K562 treated with DMSO at 1 percent for 12 hours (cell line): Measurements from ENCODE around the gene VBP1. TPM values are rescaled to one million over a fixed set of nuclear protein-coding genes. Genes with fewer than 3 reads are reported as not detected.

Experiments used
- total RNA-seq: library from RNA; unstranded; fragments of 300-600 nt; gene quantifications from 2 replicates; pipeline ENCODE4 v1.2.3, GENCODE V29; 2022; ENCODE audit not compliant: insufficient read depth

Gene VBP1, protein sequence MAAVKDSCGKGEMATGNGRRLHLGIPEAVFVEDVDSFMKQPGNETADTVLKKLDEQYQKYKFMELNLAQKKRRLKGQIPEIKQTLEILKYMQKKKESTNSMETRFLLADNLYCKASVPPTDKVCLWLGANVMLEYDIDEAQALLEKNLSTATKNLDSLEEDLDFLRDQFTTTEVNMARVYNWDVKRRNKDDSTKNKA
- total RNA-seq = 66.0 and 91.3 TPM in 2 replicates

GRCh38 chrX:155216179-155216939 is at the start of gene VBP1:
Gene VBP1, plus strand, starts transcription at chrX:155216460. Its CDS starts 23 bp downstream, at chrX:155216483.

DNA sequence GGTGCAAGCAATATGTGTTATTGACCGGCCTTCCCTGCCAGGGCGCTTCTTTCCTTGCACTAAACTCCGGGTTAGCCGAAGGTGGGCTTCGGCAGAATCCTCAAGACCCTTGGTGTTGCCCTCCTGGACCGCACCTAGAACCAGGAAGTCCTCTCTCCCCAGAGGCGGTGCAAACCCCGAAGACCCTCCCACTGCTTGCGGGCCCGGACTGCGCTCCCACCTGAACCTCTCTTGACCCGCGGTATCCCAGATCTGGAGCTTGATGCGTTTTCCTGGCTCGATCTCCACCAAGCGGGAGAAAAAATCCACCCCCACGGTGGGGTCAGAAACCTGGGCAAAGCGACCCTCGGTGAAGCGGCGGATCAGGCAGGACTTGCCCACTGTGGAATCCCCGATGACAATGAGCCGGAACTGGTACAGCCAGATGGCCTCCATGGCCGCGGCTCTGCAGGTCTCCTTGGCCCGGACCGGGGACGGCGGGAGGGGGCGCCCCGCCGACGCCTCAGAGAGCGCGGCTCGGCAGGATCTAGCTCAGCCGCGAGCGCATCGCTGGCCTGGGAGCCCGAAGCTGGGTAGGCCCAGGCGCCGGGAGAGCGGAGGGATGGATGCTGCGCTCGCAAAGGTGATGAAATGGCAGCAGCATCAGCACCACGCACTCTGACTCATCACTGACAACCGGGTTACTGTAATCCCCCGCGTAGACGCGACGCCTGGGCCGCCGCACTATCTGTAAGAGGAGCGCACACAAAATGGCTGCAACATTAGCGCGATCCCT is 47.8 kb downstream of the VBP1 start, which contains the start of gene RAB39B:
RAB39B (minus strand) TSS at position 638 of the 775 bp plus-strand sequence; CDS start at position 435, 203 bp downstream.

Other genes starting within 250 kb of the VBP1 start
- 0.76 and 2.8 TPM in 2 replicates for gene F8, start 193.7 kb upstream of the VBP1 start, total RNA-seq
- gene FUNDC2, start 189.6 kb upstream of the VBP1 start, total RNA-seq = 107 and 109 TPM in 2 replicates
- gene CMC4, start 145.3 kb upstream of the VBP1 start, total RNA-seq = 24.0 and 25.9 TPM in 2 replicates
- gene MTCP1, start 145.3 kb upstream of the VBP1 start, total RNA-seq = 8.6 and 39.4 TPM in 2 replicates
- gene BRCC3, start 145.0 kb upstream of the VBP1 start, total RNA-seq = 4.5 and 13.3 TPM in 2 replicates
- gene RAB39B, start 48.0 kb downstream of the VBP1 start, total RNA-seq = not detected in 2 replicates
- gene CLIC2, start 118.2 kb downstream of the VBP1 start, total RNA-seq = 25.9 and 55.6 TPM in 2 replicates
- not detected in 2 replicates for gene F8A2, start 165.6 kb downstream of the VBP1 start, total RNA-seq
- not detected in 2 replicates for gene F8A3, start 242.2 kb downstream of the VBP1 start, total RNA-seq